BE2C (cell line): ENCODE results near the gene ATIC.

Source experiments
- DNase-seq: peaks from one replicate; pipeline ENCODE4 v3.0.0-alpha.2; 2020
- H3K27me3 ChIP-seq: fragments of 250-450 bp; sonication (Bioruptor Pico); 2 replicates; pipeline ENCODE4 v1.5.1; 2020; ENCODE audit warnings: mild to moderate bottlenecking
- H3K36me3 ChIP-seq: fragments of 250-450 bp; sonication (Bioruptor Pico); 2 replicates; pipeline ENCODE4 v1.5.1; 2020; ENCODE audit warnings: mild to moderate bottlenecking
- H3K4me1 ChIP-seq: fragments of 250-450 bp; sonication (Bioruptor Pico); 2 replicates; pipeline ENCODE4 v1.5.1; 2020
- H3K4me3 ChIP-seq: 2 replicates; pipeline ENCODE4 v1.5.1; 2011; ENCODE audit warnings: low read depth, low read length
- H3K9me3 ChIP-seq: fragments of 250-450 bp; sonication (Bioruptor Pico); 2 replicates; pipeline ENCODE4 v1.5.1; 2020
- CTCF ChIP-seq: IDR thresholded peaks from 2 replicates; pipeline ENCODE4 v1.5.1; 2012; ENCODE audit warnings: mild to moderate bottlenecking, low read depth, low read length

ATIC gene

GRCh38 chr2:215384710-215385109, 72.9 kb downstream of the ATIC start:
- Histone ChIP-seq H3K4me3 (no peak overlapping the region), H3K4me1 (no peaks in the 10 kb centered on the region), H3K27me3 (no peaks in the 10 kb centered on the region), H3K36me3 (no peaks in the 10 kb centered on the region), H3K9me3 (no peaks in the 10 kb centered on the region)
- TF ChIP-seq CTCF = no peak
- no peak for DNase-seq

- no peaks in the 10 kb centered on the region for H3K36me3 ChIP-seq
- H3K9me3 ChIP-seq = no peaks in the 10 kb centered on the region
Measured at GRCh38 chr2:215386566-215386965, 74.7 kb downstream of the ATIC start.

GRCh38 chr2:215388002-215388728, 76.3 kb downstream of the ATIC start:
- 0 out of 2 replicates have a peak, but pooled peaks cover 4% of the 10 kb centered on the region for H3K4me1 ChIP-seq
- TF ChIP-seq CTCF = no peak
- H3K36me3 ChIP-seq = no peaks in the 10 kb centered on the region
- no peaks in the 10 kb centered on the region for H3K27me3 ChIP-seq
- H3K4me3 ChIP-seq = no peak overlapping the region
- DNase-seq = no peak
- H3K9me3 ChIP-seq = no peaks in the 10 kb centered on the region

More at GRCh38 chr2:215386566-215386965, 74.7 kb downstream of the ATIC start:
- DNase-seq = no peak
- Histone ChIP-seq H3K4me1 (0 out of 2 replicates have a peak, but pooled peaks cover 4% of the 10 kb centered on the region), H3K4me3 (no peak overlapping the region), H3K27me3 (no peaks in the 10 kb centered on the region)
- TF ChIP-seq CTCF = no peak

- H3K4me1 ChIP-seq = 0 out of 2 replicates have a peak, but pooled peaks cover 4% of the 10 kb centered on the region
- H3K36me3 ChIP-seq = no peaks in the 10 kb centered on the region
- H3K9me3 ChIP-seq = no peaks in the 10 kb centered on the region
- DNase-seq = no peak
- H3K4me3 ChIP-seq = no peak overlapping the region
- H3K27me3 ChIP-seq = no peaks in the 10 kb centered on the region
- TF ChIP-seq CTCF = no peak
Measured at GRCh38 chr2:215390550-215390913, 78.7 kb downstream of the ATIC start.

- Histone ChIP-seq H3K9me3 (no peaks in the 10 kb centered on the region), H3K27me3 (no peaks in the 10 kb centered on the region), H3K4me3 (no peak overlapping the region), H3K4me1 (0 out of 2 replicates have a peak, but pooled peaks cover 4% of the 10 kb centered on the region), H3K36me3 (no peaks in the 10 kb centered on the region; the same call in 1 of the 2 replicates)
- DNase-seq = no peak
- TF ChIP-seq CTCF = no peak
Measured at GRCh38 chr2:215391531-215391930, 79.7 kb downstream of the ATIC start.

- no peak overlapping the region for H3K4me3 ChIP-seq
- DNase-seq = no peak
Measured at GRCh38 chr2:215392164-215392563, 80.3 kb downstream of the ATIC start.

More at GRCh38 chr2:215392164-215392563, 80.3 kb downstream of the ATIC start:
- no peaks in the 10 kb centered on the region; the same call in 1 of the 2 replicates for H3K36me3 ChIP-seq
- no peak for TF ChIP-seq CTCF
- H3K4me1 ChIP-seq = 0 out of 2 replicates have a peak, but pooled peaks cover 4% of the 10 kb centered on the region
- H3K27me3 ChIP-seq = no peaks in the 10 kb centered on the region
- no peaks in the 10 kb centered on the region for H3K9me3 ChIP-seq
